ENCODE data around the gene SEC31A. TPM values are rescaled to one million over a fixed set of nuclear protein-coding genes. Genes with fewer than 3 reads are reported as not detected.

The SEC31A gene
- total RNA-seq, 4 donors from 2014 or later: 118 to 197 (median 153) TPM

- WGBS, 2 donors (ENCODE audit: low coverage in 1 of 2): 74 to 85% methylated on average over 2 to 3 of the region's 3 CpGs
- peaks cover 0 to 10% (median 0%) of the 10 kb centered on the region in 3 donors for H3K4me1 ChIP-seq
- no peak overlapping the region for H3K4me3 ChIP-seq
- H3K36me3 ChIP-seq: no peaks in the 10 kb centered on the region
- no peak for ATAC-seq
- H3K27me3 ChIP-seq: no peaks in the 10 kb centered on the region
- H3K27ac ChIP-seq: no peak overlapping the region
- peaks cover 0 to 2% (median 0%) of the 10 kb centered on the region in 3 donors for H3K9me3 ChIP-seq
- TF ChIP-seq POLR2AphosphoS5 (IDR thresholded peaks at IDR 0.05) (no peak), POLR2A (IDR thresholded peaks at IDR 0.05) (no peak), EP300 (IDR thresholded peaks at IDR 0.05) (no peak), CTCF (IDR thresholded peaks at IDR 0.05) (no peak)
Measured at GRCh38 chr4:82770607-82771006, 120.3 kb downstream of the SEC31A start.

Other genes with a start within 250 kb of the SEC31A start
- 10 to 100 TPM; 15.5 to 21.8 (median 20.3) TPM for gene SCD5, start 92.4 kb downstream of the SEC31A start, total RNA-seq
- 10 to 100 TPM in 1 of 4 donors, 1 to 10 TPM in 3; 2.6 to 12.5 (median 5.7) TPM for gene THAP9, start 9.6 kb upstream of the SEC31A start, total RNA-seq
- gene LIN54, start 119.7 kb upstream of the SEC31A start, total RNA-seq: 10 to 100 TPM in 2 of 4 donors, 1 to 10 TPM in 2; 7.8 to 15.3 (median 10.2) TPM
- gene COPS4, start 144.0 kb upstream of the SEC31A start, total RNA-seq: 10 to 100 TPM; 51.0 to 60.7 (median 55.8) TPM
- 10 to 100 TPM in 1 of 4 donors, 1 to 10 TPM in 2, not detected in 1; 2.0 to 32.0 (median 2.6) TPM for gene PLAC8, start 223.6 kb upstream of the SEC31A start, total RNA-seq